EL (cell line): ENCODE results near the gene RHOH.
"Not testable (repeated sequence)": the region's sequence is repeated elsewhere in the genome, so short reads cannot be mapped to it uniquely, and the experiment has no call there.

Experiments
- DNase-seq: peaks from one replicate; pipeline ENCODE4 v3.0.0-alpha.2; 2016

The RHOH gene

DNA sequence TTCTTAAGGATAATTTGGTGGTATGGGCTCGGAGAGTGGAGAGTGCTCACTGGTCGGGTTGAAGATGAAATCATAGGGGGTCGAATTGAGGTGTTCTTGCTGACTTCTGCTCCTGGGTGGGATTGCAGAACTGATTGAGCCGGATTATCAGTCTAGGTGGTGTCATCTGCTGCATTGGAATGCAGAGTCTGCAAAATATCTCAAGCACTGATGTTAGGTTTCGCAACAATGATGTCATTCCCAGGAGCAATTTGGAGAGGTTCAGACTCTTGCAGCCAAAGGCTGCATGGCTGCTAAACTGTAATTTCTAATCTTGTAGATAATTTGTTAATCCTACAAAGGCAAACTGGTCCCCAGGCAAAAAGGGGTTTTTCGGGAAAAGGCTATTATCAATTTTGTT is 67.7 kb downstream of the RHOH start:
- DNase-seq: peak; percentile 75

DNA sequence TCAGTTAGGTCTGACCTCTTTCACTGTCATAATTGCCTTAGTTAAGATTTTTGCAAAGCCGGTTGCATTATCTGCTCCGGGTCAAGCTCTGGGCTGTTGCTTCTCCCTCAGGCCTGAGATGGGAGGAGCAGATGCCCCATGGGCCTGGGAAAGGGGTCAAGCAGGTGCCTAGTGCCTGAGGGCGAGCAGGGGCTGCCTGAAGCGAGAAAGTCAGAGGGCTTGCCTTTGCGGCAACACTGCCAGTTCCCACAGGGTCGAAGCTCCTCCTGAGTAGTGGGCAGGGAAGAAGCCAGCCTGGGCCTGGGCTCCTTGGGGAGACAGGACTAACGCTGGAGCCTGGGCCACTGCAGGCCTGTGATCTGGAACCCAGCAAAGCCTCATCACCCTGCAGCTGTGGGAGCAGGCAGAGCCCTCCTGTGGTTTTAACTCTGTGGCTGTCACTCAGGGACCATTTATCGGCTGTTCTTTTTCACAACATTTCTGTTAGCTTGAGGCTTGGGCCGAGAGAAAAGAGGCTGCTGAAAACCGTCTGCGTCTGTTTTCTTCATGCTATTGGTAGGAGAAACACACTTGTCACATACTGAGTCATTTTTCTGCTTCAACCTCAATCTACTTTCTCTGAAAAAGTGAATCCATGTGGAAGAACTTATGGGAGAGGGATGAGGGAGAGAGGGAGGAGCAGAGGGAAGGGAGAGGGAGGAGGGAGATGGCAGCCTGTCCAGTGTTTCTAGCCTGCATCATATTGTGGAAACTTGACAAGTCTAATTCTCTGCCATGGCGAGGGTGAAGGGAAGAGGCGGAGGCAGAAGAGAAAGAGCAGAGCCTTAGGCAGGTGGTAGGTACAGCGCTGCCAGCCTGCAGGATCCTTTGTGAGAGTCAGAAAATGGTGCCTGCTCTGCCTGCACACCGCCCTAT is 68.4 kb downstream of the RHOH start:
- DNase-seq: peak; percentile 16

DNA sequence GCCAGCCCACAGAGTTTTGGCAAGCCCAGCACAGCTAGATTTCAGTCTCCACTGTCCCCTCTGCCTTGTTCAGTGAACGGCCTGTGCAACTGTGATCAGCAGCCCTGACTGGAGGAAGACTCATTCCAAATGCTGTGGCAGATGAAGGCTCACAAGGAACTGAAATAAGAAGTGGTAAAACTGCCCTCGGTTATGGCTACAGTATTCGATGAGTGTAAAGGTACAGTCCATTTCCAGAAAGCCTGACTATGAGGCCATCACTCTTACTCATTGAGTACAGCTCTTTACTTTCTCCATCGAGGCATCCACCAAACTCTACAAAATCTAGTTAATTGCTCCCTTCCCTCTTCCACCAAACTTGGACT is 69.1 kb downstream of the RHOH start:
- no peak for DNase-seq

DNA sequence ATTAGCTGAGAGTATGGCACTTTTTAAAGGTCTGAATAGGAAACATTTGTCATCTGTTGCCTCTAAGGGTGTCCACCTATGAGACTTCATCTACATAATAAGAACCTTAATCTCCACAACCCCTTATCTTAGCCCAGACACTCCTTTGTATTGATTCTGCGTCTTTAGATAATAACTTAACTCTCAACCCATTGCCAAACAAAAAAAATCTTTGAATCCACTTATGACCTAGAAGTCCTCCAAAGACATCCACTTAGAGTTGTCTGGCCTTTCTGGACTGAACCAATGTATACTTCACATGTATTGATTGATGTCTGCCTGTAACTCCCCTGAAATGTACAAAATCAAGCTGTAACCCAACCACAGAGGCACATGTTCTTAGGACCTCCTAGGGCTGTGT is 72.3 kb downstream of the RHOH start:
- DNase-seq: no peak

DNA sequence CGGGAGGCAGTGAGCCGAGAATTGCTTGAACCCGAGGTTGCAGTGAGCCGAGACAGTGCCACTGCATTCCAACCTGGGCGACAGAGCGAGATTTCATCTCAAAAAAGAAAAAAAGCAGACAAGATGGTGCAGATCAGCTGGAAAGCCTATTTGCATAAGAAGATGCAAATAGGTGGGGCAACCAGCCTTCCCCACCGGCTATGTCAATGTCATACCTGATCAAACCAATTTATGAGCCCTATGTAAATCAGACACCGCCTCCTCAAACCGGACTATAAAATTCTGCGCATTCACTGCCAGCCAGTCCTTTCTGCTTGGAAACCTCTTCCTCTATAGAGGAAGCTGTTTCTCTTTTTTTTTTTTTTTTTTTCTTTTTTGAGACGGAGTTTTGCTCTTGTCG is 73.8 kb downstream of the RHOH start:
- DNase-seq: no peak

DNA sequence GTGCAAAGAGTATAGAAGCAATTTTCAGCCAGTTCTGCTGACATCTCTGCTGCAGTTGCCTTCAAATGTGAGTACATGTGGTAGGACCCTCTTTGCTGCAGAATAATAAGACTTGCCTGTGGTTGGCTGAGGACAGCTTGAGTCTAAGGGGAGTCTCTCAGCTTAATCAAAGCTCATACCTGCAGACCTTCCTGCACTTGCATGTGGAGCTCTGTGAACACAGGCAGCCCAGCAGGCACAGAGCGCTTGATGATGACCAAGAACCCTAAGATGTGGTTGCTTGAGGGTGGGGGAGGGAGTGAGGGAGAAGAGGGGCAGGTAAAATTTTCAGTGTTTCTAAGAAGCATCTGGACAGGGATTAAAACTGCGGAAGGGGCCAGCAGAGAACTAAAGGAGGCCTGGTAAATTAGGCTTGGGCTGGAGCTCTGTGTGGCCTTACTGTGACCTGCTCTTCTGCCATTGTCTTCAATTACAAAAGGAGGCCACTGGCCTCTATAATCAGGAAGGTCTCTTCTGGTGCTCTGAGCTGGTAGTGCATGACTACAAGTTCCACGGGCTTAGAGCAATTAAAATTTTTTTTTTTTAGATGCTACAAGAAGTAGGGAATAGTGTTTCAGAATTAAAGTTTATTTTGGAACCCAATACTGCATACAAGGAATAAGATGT is 78.4 kb downstream of the RHOH start:
- DNase-seq: no peak

DNA sequence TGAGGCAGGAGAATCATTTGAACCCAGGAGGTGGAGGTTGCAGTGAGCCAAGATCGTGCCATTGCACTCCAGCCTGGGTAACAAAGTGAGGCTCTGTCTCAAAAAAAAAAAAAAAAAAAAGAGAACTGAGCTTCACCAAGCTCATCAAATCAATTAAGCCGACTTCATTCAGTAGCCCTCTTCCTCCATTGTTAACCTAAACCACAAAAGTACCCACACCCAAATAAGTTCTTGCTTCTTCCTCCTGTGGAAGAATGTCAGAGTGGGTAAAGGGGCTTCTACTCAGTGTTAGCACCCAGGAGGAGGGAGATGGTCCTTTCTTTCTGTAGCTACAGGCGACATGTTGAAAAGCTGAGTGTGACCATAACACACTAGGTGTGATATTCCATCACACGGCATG is 79.7 kb downstream of the RHOH start:
- no peak for DNase-seq

DNA sequence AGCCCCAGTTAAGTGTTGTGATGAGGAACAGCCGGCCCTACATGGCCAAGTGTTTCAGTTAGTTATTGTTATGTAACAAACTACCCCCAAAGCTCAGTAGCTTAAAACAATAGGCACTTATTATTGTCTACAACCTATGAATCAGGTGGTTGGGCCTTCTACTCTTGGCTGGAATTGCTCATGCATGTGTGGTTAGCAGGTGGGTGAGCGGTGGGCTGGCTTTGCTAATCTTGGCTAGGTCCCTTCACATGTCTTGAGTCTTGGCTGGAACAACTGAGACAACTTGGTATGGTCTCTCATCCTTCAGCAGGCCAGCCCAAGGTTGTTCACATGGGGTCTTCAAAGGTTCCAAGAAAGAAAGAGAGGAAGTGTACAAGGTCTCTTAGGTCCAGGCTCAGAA is 83.8 kb downstream of the RHOH start:
- no peak for DNase-seq

DNA sequence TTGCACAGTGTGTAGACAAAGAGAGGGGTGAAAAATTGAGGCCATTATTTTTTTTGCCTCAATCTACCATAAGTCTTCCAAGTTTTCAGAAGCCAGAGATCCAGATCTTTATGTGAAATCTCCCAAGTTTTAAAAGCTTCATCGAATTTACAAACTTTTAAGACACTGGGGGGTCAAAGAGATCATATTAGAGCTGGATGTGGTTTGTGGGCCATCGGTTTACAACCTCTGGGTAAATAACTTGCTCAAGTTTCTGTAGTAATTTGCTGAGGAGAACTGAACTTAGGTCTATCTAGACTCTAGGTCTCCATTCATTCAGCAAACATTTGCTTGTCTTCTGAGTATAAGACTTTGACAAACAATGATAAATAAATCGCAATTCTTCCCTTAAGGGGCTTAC is 84.3 kb downstream of the RHOH start:
- no peak for DNase-seq

DNA sequence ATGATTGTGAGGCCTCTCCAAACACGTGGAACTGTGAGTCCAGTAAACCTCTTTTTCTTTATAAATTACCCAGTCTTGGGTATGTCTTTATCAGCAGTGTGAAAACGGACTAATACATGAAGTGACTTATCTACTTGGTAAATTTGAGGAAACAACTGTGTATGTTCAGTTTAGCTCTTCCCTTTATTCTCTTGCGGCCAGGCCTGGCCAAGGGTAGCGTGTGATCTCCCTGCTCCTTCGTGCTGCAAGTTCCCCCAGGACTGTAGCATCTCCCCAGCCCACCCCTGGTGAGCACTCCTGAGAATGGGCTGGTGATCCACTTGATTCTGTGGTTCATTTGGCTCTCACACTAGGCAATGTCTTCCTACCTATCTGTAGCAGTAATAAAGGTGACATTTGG is 85.1 kb downstream of the RHOH start:
- no peak for DNase-seq

DNA sequence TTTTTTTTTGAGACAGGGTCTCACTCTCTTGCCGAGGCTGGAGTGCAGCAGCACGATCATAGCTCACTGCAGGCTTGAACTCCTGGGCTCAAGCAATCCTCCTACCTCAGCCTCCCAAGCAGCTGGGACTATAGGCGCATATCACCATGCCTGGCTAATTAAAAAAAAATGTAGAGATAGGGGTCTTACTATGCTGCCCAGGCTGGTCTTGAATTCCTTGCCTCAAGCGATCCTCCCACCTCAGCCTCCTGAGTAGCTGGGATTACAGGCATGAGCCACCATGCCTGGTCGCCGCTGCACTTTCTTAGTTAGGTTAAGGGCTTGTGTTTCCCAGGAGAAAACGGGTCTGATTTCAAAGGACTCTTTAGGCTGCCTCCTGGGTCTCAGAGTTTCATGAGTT is 86.0 kb downstream of the RHOH start:
- DNase-seq: not testable (repeated sequence)

DNA sequence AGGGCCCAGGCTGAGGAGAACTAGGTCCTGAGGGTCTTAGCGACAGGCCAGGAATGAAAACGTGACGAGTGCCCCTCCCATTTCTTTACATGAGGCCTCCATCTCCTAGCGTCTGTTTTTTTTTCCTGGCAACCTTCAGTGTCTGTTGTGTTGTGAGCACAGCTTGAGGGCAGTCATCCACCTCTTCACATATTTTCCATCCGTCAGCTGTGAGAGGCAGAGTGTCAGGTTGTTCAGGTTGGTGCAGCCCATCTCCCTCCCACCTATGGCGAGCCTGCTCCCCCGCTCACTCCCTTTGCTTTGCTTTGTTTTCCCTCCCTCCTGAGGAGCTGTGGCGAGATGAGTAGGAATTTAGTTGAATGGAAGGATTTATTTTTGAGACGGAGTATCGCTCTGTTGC is 86.6 kb downstream of the RHOH start:
- DNase-seq: no peak

DNA sequence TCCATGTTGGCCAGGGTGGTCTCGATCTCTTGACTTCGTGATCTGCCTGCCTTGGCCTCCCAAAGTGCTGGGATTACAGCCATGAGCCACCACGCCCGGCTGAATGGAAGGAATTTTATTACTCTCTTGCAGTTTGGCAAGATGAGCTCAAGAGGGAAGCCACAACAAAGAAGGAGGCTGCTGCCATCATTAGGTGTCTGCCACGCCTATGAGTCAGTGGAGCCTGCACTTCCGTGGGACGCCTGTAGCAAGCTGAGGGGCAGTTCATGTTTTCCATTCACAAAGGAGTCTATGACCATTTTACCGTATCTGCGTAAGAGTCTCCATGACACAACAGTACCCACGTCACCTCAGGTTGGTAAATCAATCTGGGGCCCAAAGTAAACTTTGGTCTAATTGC is 87.1 kb downstream of the RHOH start:
- DNase-seq: no peak

DNA sequence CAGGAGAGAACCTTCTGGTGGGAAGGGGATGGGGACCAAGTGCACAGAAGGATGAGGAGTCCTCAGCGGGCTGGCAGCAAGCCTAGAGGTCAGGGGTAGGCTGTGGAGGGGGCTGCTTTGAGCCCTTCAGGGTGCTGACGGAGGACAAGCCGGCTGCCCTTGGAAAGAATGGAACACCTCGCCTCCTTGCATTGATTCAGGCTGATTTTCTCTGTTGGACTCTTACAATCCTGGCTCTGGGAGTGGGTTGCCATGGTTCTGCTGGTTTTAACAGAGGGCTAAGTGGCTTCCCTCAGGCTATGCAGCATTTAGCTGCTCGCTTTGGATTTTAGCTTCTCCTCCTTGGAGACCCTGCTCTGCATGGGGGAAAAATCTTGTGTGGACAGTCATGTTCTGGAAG is 88.9 kb downstream of the RHOH start:
- DNase-seq: no peak

DNA sequence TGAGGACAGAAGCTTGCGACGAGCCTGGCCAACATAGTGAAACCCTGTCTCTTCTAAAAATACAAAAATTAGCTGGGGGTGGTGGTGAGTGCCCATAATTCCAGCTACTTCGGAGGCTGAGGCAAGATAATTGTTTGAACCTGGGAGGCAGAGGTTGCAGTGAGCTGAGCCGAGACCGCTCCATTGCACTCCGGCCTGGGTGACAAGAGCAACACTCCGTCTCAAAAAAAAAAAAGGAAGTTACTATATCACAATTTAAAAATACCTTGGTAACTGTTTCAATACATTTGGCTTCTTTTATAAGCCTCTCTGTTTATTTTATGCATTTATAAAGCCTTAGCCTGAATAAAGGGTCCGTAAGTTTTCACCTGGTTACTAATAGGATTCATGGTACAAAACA is 91.7 kb downstream of the RHOH start:
- no peak for DNase-seq

DNA sequence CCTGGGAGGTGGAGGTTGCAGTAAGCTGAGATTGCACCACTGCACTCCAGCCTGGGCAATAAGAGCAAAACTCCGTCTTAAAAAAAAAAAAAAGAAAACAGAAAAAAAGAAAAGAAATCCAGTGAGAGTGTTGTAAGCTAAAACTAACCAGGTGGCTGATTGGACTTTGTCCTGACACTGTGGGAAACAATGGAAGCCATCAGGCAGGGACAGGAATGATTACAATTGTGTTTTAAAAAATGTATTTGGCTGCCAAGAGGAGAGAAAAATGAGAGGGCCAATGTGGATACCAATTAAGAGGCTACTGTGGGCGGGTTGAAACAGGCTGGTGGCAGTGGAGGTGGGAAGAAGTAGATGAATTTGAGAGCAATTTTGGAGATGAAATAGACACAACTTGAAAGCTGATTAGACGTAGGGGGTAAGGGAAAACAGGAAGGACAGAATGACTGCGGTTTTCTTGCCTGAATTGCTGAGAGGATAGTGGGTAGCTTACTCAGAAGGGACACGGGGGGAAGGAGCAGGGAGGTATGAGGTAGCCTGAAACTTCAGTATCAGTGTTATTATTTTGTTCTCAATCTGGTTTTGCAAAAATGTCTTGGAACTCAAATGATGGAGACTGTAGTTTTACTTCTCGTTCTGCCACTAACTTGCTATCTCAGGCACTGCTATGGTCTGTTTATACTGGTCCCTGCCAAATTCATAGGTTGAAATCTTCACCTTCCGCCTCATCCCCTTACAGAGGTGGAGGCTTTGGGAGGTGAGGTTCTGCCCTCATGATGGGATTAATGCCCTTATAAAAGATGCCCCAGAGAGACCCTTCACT is 92.7 kb downstream of the RHOH start:
- DNase-seq: peak; percentile 32

DNA sequence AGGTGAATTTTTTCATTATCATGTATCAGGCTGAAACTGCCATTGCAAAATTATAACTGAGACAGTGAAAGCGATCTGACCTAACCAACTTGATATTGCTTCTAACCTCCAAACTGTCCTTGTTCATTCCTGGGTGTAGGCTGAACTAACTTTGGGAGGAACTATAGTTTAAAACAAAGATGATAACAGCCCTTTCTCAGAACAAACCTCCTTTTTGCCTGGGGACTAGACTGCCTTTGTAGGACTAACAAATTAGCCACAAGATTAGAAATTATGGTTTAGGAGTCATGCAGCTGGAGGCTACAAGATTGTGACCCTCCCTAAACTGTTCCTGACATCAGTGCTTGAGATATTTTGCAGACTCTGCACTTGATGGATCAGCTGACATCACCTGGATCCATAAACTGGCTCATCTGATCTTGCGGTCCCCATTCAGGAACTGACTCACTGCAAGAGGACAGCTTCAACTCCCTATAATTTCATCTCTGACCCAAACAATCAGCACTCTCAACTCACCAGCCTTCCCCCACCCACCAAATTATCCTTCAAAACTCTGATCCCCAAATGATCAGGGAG is 93.9 kb downstream of the RHOH start:
- peak; percentile 52 for DNase-seq

DNA sequence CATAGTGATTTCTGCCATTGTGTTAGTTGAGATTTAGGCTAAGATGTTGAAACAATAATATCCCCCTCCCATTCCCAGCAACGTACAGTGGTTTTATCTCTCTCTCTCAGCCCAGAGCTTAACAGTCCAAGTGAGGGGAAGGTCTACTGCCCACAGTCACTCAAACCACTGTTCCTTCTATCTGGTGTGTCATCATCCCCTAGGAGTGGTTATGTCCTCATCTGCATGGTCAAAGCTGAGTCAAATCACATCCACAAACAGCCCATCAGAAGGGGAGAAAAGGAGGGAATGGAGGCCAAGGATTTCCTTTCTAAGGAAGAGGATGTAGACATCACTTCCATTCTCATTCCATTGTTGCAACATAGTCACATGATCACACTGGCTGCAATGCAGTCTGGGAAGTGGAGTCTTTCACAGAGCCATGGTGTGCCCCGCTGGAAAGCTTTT is 95.5 kb downstream of the RHOH start:
- DNase-seq: peak; percentile 26

DNA sequence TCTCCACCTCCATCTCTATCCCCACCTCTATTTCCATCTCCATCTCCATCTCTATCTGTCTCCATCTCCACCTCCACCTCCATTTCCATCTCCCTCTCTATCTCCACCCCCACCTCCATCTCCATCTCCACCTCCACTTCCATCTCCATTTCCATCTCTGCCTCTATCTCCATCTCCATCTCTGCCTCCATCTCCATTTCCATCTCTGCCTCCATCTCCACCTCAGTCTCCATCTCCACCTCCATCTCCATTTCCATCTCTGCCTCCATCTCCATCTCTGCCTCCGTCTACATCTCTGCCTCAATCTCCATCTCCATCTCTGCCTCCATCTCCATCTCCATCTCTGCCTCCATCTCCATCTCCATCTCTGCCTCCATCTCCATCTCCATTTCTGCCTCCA is 97.5 kb downstream of the RHOH start:
- DNase-seq: no peak

DNA sequence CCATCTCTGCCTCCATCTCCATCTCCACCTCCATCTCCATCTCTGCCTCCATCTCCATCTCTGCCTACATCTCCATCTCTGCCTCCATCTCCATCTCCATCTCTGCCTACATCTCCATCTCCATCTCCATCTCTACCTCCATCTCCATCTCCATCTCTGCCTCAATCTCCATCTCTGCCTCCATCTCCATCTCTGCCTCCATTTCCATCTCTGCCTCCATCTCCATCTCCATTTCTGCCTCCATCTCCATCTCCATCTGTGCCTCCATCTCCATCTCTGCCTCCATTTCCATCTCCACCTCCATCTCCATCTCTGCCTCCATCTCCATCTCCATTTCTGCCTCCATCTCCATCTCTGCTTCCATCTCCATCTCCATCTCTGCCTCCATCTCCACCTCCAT is 98.2 kb downstream of the RHOH start:
- DNase-seq: not testable (repeated sequence)

DNA sequence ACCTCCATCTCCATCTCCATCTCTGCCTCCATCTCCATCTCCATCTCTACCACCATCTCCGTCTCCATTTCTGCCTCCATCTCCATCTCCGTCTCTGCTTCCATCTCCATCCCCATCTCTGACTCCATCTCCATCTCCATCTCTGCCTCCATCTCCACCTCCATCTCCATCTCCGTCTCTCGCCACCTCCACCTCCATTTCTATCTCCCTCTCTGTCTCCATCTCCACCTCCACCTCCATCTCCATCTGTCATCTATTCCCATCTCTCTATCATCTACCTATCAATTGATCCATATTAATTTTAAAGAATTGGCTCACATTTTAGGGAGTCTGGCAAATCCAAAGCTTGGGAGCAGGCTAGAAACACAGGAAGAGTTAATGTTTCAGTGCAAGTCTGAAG is 98.7 kb downstream of the RHOH start:
- DNase-seq: no peak
